Motor neuron (in vitro differentiated cells): ENCODE results near the gene MYO7B. TPM values are rescaled to one million over a fixed set of nuclear protein-coding genes. Genes with fewer than 3 reads are reported as not detected.

Experiments
- ATAC-seq, 8 experiments: fragments of 200-7000 bp; cut with Tn5 transposase; replicated peaks in 6 of 8; 2 replicates each; pipeline ENCODE4 v1.8.0; 2021; ENCODE audit warnings: mild to moderate bottlenecking in 8 of 8, moderate library complexity in 8 of 8
- H3K27ac ChIP-seq, 2 donors: fragments of 250-450 bp; sonication (Bioruptor Pico); 2 replicates each; pipeline ENCODE4 v1.9.0; 2021; ENCODE audit warnings: antibody characterized with exemption in 2 of 2, mild to moderate bottlenecking in 2 of 2, moderate library complexity in 1 of 2
- H3K4me1 ChIP-seq, 2 donors: fragments of 250-450 bp; sonication (Bioruptor Pico); replicated peaks in 1 of 2; 2 replicates each; pipeline ENCODE4 v1.6.1; 2021; ENCODE audit warnings: antibody characterized with exemption in 2 of 2, mild to moderate bottlenecking in 2 of 2, moderate library complexity in 1 of 2
- H3K4me3 ChIP-seq, 5 donors: fragments of 250-450 bp; sonication (Bioruptor Pico); 2 replicates each; pipeline ENCODE4 v1.9.0; 2021; ENCODE audit warnings: antibody characterized with exemption in 5 of 5, mild to moderate bottlenecking in 5 of 5, moderate library complexity in 4 of 5
- WGBS, 10 experiments: fragments of 450-650 bp; shearing (Covaris generic); methylation state at CpG; one replicate each; pipeline ENCODE4 v1.0.0; 2022; 5-methylcytosine and 5-hydroxymethylcytosine counted together
- in situ Hi-C, 9 experiments: fragments of 400-800 bp; cut with MboI; loops; one replicate each; pipeline ENCODE4 v1.15.0; 2021; ENCODE audit warnings: low sequenced_read_pairs in 9 of 9, low pct_unique_long_range_greater_than_20kb in 2 of 9; ENCODE audit not compliant: unreplicated experiment in 9 of 9
- total RNA-seq, 8 experiments: library from RNA; unstranded; fragments of 300-600 nt; gene quantifications; 2 replicates each; pipeline versions ENCODE4 v1.2.3 to v1.2.4, GENCODE V29; 2022

MYO7B gene
- total RNA-seq, 8 experiments from 2014 or later = 0.08 to 1.1 (median 0.36) TPM; not detected in 2

DNA sequence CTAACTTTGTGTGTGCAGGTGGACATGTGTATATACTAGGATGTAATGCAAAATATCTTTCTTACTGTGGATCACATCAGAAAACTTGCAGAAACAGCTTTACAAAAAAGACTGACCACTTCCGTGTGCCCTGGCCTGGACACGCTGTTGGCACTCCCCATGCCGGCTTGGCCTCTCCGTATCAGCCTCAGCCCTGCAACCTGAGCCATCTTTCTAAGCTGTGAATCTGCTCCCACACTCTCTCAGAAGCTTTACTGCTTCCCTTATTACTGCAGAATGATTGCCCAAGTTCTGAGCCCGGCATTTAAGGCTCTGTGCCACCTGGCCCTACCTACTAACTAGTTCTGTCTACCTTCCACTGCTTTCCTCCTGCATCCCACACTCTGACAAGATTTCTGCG lies 37.8 kb downstream of the MYO7B start:
- no peaks in the 10 kb centered on the region for H3K4me1 ChIP-seq
- ATAC-seq = no peak
- H3K27ac ChIP-seq = no peak overlapping the region
- WGBS, 10 experiments = 20 to 100% (median 80%) methylated on average over 1 to 5 of the region's 6 CpGs; no CpG with 5 or more reads in 3 of the 10 experiments
- in situ Hi-C loops = no loop called here
- H3K4me3 ChIP-seq = no peak overlapping the region

DNA sequence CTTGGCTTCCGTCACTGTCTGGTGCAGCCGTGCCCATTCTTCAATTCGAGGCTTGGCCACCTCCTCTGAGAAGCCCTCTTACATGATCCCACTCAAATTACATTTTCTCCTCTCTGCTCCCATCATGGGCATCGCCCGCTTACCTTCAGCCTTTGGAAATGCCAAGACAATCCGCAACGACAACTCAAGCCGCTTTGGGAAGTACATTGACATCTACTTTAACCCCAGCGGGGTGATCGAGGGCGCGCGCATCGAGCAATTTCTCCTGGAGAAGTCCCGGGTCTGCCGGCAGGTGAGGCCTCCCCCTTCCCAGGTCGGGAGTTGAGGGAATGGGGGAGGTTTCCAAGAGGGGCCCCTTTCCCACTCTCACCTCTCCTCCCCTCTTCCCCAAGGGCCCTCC lies 38.3 kb downstream of the MYO7B start:
- WGBS, 10 experiments = 85 to 100% (median 92%) methylated on average over 1 to 14 of the region's 17 CpGs; no CpG with 5 or more reads in 4 of the 10 experiments
- Histone ChIP-seq H3K27ac (no peak overlapping the region), H3K4me1 (no peaks in the 10 kb centered on the region), H3K4me3 (no peak overlapping the region)
- in situ Hi-C loops = no loop called here
- ATAC-seq = no peak

DNA sequence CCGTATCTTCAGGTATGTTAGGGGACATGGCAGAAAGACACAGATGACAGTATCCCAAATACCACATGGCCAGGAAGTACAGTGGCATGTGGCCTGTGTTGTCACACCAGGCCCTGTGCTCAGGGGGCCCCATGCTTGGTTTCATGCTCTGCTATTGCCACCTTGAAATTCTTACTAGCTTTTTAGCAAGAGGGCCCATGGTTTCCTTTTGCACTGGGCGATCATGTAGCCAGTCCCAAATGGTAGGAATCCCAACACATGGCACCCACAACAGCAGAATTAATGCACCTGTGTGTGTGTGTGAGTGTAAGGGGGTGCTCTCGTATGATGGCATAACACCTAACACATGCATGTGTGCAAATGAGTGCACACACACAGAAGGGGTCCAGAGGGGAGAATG lies 39.2 kb downstream of the MYO7B start:
- no peak for ATAC-seq
- 79 to 100% (median 88%) methylated on average over 1 to 3 of the region's 3 CpGs; no CpG with 5 or more reads in 5 of the 10 experiments for WGBS, 10 experiments
- Histone ChIP-seq H3K4me1 (no peaks in the 10 kb centered on the region), H3K27ac (no peak overlapping the region), H3K4me3 (no peak overlapping the region)
- in situ Hi-C loops = no loop called here

- 82 to 100% (median 90%) methylated on average over 1 to 4 of the region's 4 CpGs for WGBS, 10 experiments
- H3K27ac ChIP-seq = no peak overlapping the region
- in situ Hi-C loops = no loop called here
- no peak overlapping the region for H3K4me3 ChIP-seq
- ATAC-seq = no peak
- no peaks in the 10 kb centered on the region for H3K4me1 ChIP-seq
Measured at GRCh38 chr2:127575185-127575765, 39.8 kb downstream of the MYO7B start.

DNA sequence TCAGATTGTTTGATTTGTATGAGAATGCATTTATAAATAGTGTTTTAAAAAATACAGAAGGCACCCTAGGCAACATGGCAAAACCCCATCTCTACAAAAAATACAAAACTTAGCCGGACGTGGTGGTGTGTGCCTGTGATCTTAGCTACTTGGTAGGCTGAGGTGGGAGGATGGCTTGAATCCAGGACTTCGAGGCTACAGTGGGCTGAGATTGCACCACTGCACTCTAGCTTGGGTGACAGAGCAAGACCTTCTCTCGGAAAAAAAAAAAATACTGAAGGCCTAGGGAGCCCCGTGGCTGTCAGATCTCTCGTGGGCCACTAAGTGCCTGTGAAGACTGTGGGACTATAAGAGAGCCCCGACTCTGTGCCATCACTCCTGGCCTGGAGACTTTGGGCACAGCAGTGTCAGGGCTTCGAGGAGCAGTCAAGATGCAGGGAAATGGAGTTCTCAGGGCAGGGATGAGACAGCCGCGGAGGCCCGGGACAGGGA lies 40.5 kb downstream of the MYO7B start:
- in situ Hi-C loops = no loop called here
- WGBS, 10 experiments = 40 to 100% (median 63%) methylated on average over 1 to 9 of the region's 11 CpGs; no CpG with 5 or more reads in 2 of the 10 experiments
- Histone ChIP-seq H3K4me1 (no peaks in the 10 kb centered on the region), H3K4me3 (no peak overlapping the region), H3K27ac (no peak overlapping the region)
- ATAC-seq = no peak

DNA sequence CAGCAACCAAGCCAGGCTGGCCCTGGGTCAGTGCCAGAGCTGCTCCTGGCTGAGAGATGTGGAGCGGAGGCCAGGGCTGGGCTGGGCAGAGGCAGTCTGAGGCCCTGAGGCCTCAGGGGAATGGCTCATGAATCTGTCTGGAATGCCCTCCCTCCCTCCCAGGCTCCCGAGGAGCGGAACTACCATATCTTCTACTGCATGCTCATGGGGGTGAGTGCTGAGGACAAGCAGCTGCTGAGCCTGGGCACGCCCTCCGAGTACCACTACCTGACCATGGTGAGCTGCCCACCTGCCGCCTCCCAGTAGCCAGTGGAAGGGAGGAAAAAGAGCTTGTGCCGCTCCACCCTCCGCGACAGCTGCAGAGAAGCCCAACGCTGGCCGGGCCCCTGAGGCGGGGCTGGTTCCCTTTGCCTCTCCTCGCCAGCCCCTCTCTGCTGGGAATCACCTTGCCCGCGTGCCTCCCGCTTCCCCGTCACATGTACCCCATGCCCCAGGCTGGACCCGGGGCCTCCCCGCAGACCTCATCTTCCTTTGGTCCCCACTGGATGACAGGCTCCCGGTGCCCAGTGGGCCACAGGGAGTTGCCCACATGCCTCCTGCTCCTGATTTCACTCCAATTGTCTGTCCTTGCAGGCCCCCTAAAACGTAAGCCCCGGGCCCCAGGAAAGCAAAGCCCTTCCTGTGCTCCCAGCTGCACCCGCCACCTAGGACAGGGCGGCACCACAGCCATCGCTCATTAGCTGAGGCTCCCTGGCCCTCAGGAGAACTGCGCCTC lies 41.1 kb downstream of the MYO7B start:
- in situ Hi-C loops = no loop called here
- peak; percentile 44 to 99 (median 94) for ATAC-seq
- H3K4me1 ChIP-seq = no peaks in the 10 kb centered on the region
- 40 to 92% (median 75%) methylated on average over 1 to 12 of the region's 26 CpGs; no CpG with 5 or more reads in 5 of the 10 experiments for WGBS, 10 experiments
- no peak overlapping the region for H3K27ac ChIP-seq
- H3K4me3 ChIP-seq = no peak overlapping the region

DNA sequence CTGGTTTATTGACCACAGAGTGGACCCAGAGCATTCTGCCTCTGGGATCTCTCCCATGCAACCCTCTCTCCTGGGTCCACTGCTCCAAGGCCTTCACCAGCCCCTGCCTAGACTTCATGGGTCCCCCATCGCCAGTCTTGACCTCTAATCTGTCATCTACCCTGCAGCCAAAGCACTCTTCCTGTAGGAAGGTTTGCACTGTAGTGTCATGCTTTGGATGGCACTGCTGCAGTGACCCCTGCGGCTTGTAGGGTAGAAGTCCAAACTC lies 41.7 kb downstream of the MYO7B start:
- Histone ChIP-seq H3K4me1 (no peaks in the 10 kb centered on the region), H3K27ac (no peak overlapping the region), H3K4me3 (no peak overlapping the region)
- no peak for ATAC-seq
- WGBS, 10 experiments = no CpG with 5 or more reads among the region's 2 CpGs
- in situ Hi-C loops = no loop called here

GRCh38 chr2:127577503-127577902 lies 42.0 kb downstream of the MYO7B start:
- WGBS, 10 experiments = 80 to 100% (median 86%) methylated on average over 1 to 4 of the region's 12 CpGs; no CpG with 5 or more reads in 4 of the 10 experiments
- in situ Hi-C loops = no loop called here
- H3K4me1 ChIP-seq = no peaks in the 10 kb centered on the region

GRCh38 chr2:127577973-127578372 lies 42.5 kb downstream of the MYO7B start:
- Histone ChIP-seq H3K4me3 (no peak overlapping the region), H3K27ac (no peak overlapping the region), H3K4me1 (peaks cover 2 to 3% of the 10 kb centered on the region in 2 donors)
- 78 to 100% (median 92%) methylated on average over 1 to 7 of the region's 11 CpGs; no CpG with 5 or more reads in 4 of the 10 experiments for whole genome bisulfite sequencing, 10 experiments
- no peak for ATAC-seq
- in situ Hi-C loops = no loop called here

More at GRCh38 chr2:127577503-127577902, 42.0 kb downstream of the MYO7B start:
- Histone ChIP-seq H3K27ac (no peak overlapping the region), H3K4me3 (no peak overlapping the region)
- ATAC-seq = no peak

DNA sequence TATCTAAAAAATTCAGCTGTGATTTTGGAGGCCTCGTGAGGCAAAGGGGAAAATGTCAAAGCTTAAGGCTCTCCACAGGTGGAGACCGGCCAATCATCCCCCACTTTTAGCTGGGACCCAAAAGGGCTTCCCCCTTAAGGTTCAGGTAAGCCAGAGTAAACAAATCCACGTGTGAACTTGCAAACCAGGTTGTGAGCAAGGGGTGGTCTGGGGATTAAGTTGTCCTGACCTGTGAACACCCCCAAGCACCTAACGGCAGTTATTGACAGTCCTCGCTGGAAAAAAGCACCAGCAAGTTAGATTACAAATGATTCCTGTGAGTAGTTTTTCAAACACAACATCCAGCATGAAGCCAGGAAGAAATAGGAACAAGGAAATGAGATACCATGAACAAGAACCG lies 42.9 kb downstream of the MYO7B start:
- whole genome bisulfite sequencing, 10 experiments = 51 to 96% (median 81%) methylated on average over 1 to 6 of the region's 6 CpGs; no CpG with 5 or more reads in 1 of the 10 experiments
- in situ Hi-C loops = no loop called here
- no peak overlapping the region for H3K4me3 ChIP-seq
- no peak for ATAC-seq
- peaks cover 2 to 3% of the 10 kb centered on the region in 2 donors for H3K4me1 ChIP-seq
- H3K27ac ChIP-seq = no peak overlapping the region

- H3K4me3 ChIP-seq = no peak overlapping the region
- no peak for ATAC-seq
- 40 to 83% (median 79%) methylated on average over 1 to 3 of the region's 4 CpGs; no CpG with 5 or more reads in 4 of the 10 experiments for WGBS, 10 experiments
- peaks cover 2 to 3% of the 10 kb centered on the region in 2 donors for H3K4me1 ChIP-seq
- in situ Hi-C loops = no loop called here
- H3K27ac ChIP-seq = no peak overlapping the region
Measured at GRCh38 chr2:127579231-127579630, 43.7 kb downstream of the MYO7B start.

DNA sequence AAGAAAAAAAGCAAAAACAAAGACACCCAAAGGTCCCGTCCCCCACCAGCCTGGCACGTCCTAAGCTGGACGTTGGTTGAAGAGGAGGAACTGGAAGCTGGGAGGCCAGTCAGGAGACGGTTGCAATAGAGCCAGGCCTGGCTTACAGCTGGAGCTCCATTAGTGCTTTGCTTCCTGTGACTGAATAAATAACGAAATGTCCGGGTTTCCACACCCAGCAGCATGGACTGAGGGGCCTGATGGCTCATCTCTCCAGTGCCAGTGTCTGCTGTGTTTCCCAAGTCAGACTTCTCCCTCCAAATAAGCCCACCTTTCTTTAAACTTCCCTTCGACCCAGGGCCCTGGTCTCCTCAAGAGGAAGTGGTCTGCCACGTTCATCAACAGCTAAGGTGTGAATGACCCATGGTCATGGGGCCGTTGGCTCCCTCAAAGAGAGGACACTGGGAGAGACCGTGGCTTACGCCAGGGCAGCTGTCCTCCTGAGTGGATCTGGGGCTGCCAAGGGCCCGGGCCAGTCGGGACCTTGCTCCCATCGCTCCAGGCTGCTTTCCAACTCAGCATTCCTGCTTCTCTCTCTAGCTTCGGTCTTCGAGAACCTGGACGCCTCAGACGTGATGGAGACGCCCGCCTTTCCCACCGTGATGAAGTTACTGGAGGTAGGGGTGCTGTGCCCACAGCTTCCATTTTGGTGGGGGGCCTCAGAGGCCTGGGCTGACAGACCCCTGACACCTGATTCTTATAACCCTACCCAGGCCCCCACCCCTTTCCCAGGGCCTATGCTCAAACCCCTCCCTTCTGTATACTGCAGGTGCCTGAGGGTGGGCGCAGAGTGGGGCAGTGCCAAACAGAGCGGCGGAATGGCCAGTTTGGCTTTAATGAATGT lies 44.9 kb downstream of the MYO7B start:
- Histone ChIP-seq H3K4me1 (peaks cover 2 to 3% of the 10 kb centered on the region in 2 donors), H3K27ac (no peak overlapping the region), H3K4me3 (no peak overlapping the region)
- ATAC-seq = no peak
- in situ Hi-C loops = no loop called here
- WGBS, 10 experiments = 50 to 100% (median 78%) methylated on average over 1 to 7 of the region's 24 CpGs; no CpG with 5 or more reads in 4 of the 10 experiments

- ATAC-seq = no peak
- in situ Hi-C loops = no loop called here
- H3K4me1 ChIP-seq = peaks cover 2 to 3% of the 10 kb centered on the region in 2 donors
- no peak overlapping the region for H3K4me3 ChIP-seq
- whole genome bisulfite sequencing, 10 experiments = 40 to 83% (median 60%) methylated on average over 1 to 2 of the region's 4 CpGs; no CpG with 5 or more reads in 6 of the 10 experiments
- H3K27ac ChIP-seq = no peak overlapping the region
Measured at GRCh38 chr2:127581050-127581345, 45.5 kb downstream of the MYO7B start.
